SU-DHL-6 (cell line): Measurements from ENCODE around the gene CCL14.

Source experiments
- H2AFZ ChIP-seq: fragments of 200-600 bp; sonication (generic); 2 replicates; pipeline ENCODE4 v1.6.1; 2014; ENCODE audit warnings: low read depth, mild to moderate bottlenecking, moderate library complexity, mixed read lengths, antibody characterized with exemption, low read length; ENCODE audit not compliant: severe bottlenecking
- H3F3A ChIP-seq: fragments of 200-600 bp; shearing (Covaris generic); 2 replicates; pipeline ENCODE4 v1.6.0; 2016; ENCODE audit warnings: antibody characterized with exemption, mild to moderate bottlenecking; ENCODE audit not compliant: insufficient read depth
- H3K27ac ChIP-seq: fragments of 200-600 bp; sonication (generic); 2 replicates; pipeline ENCODE4 v1.5.1; 2016; ENCODE audit warnings: low read depth, mild to moderate bottlenecking, low read length, moderate library complexity, mixed read lengths
- H3K27me3 ChIP-seq: fragments of 200-600 bp; sonication (generic), shearing (Covaris generic); 2 replicates; pipeline ENCODE4 v1.6.0; 2014; ENCODE audit warnings: mild to moderate bottlenecking, low read length
- H3K36me3 ChIP-seq: fragments of 200-600 bp; sonication (generic); 2 replicates; pipeline ENCODE4 v1.6.1; 2014; ENCODE audit warnings: mild to moderate bottlenecking, low read length, mixed read lengths
- H3K4me2 ChIP-seq: fragments of 300-600, 200-600 bp; shearing (Covaris generic), sonication (generic); 2 replicates; pipeline ENCODE4 v1.6.0; 2014; ENCODE audit warnings: low read length, low read depth, mild to moderate bottlenecking; ENCODE audit not compliant: poor library complexity, severe bottlenecking
- H3K4me3 ChIP-seq: fragments of 200-600 bp; sonication (generic); 2 replicates; pipeline ENCODE4 v1.5.1; 2014; ENCODE audit warnings: antibody characterized with exemption, low read length, mild to moderate bottlenecking, mixed read lengths; ENCODE audit not compliant: insufficient read depth, poor library complexity, severe bottlenecking
- H3K79me2 ChIP-seq: fragments of 200-600 bp; sonication (generic); 2 replicates; pipeline ENCODE4 v1.6.1; 2014; ENCODE audit warnings: mild to moderate bottlenecking, low read length, moderate library complexity; ENCODE audit not compliant: insufficient read depth
- H3K9ac ChIP-seq: fragments of 200-600 bp; sonication (generic); 2 replicates; pipeline ENCODE4 v1.7.0; 2014; ENCODE audit warnings: mild to moderate bottlenecking, low read length
- H3K9me2 ChIP-seq: fragments of 200-600 bp; sonication (generic); replicated peaks from 2 replicates; pipeline ENCODE4 v1.6.1; 2014; ENCODE audit warnings: low read length; ENCODE audit not compliant: insufficient read depth
- H3K9me3 ChIP-seq: fragments of 200-600 bp; sonication (generic); 2 replicates; pipeline ENCODE4 v1.6.1; 2014; ENCODE audit warnings: low read length, mixed read lengths; ENCODE audit not compliant: insufficient read depth
- H4K20me1 ChIP-seq: fragments of 200-600 bp; sonication (generic); 2 replicates; pipeline ENCODE4 v1.6.1; 2014; ENCODE audit warnings: low read depth, mild to moderate bottlenecking, antibody characterized with exemption, low read length, moderate library complexity, mixed read lengths
- EZH2phosphoT487 ChIP-seq: fragments of 200-600 bp; sonication (generic), shearing (Covaris generic); conservative IDR thresholded peaks from 2 replicates; pipeline ENCODE4 v1.6.1; 2018; ENCODE audit warnings: mild to moderate bottlenecking, antibody characterized with exemption, low read length, moderate library complexity, mixed read lengths
- TF ChIP-seq, protein P1 (sequence below): fragments of 200-600 bp; sonication (generic); IDR thresholded peaks from one replicate; pipeline ENCODE4 v1.5.1; 2017; ENCODE audit warnings: antibody characterized with exemption, mild to moderate bottlenecking, low read length, moderate library complexity; ENCODE audit not compliant: insufficient read depth, poor library complexity, severe bottlenecking

CCL14 gene

DNA sequence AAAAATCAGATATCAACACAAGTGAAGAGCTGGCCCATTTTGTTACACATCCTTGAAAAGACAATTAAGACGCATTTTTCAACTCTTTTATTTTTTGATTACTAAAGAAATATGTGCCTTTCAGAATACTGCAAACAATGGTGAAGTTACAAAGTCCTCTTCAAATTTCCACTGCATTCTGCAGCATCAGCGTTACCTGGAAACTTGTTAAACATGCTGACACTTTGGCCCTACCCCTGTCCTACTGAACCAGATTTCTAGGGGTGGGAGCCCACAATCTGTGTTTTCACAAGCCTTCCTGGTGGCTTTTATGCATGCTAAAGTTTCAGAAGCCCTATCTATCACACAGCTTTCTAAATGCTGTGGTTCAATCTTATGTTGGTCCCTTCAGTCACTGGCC is 4.5 kb upstream of the CCL14 start:
- no peak overlapping the region for H3K4me3 ChIP-seq
- TF ChIP-seq, protein P1, sequence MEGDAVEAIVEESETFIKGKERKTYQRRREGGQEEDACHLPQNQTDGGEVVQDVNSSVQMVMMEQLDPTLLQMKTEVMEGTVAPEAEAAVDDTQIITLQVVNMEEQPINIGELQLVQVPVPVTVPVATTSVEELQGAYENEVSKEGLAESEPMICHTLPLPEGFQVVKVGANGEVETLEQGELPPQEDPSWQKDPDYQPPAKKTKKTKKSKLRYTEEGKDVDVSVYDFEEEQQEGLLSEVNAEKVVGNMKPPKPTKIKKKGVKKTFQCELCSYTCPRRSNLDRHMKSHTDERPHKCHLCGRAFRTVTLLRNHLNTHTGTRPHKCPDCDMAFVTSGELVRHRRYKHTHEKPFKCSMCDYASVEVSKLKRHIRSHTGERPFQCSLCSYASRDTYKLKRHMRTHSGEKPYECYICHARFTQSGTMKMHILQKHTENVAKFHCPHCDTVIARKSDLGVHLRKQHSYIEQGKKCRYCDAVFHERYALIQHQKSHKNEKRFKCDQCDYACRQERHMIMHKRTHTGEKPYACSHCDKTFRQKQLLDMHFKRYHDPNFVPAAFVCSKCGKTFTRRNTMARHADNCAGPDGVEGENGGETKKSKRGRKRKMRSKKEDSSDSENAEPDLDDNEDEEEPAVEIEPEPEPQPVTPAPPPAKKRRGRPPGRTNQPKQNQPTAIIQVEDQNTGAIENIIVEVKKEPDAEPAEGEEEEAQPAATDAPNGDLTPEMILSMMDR, result no peak
- no peak for TF ChIP-seq EZH2phosphoT487
- no peaks in the 10 kb centered on the region for H3K27me3 ChIP-seq
- H3K9ac ChIP-seq, result no peak overlapping the region
- no peaks in the 10 kb centered on the region for H4K20me1 ChIP-seq
- no peaks in the 10 kb centered on the region for H3K79me2 ChIP-seq
- no peaks in the 10 kb centered on the region for H3F3A ChIP-seq
- no peak overlapping the region for H2AFZ ChIP-seq
- no peak overlapping the region for H3K4me2 ChIP-seq
- no peaks in the 10 kb centered on the region for H3K9me2 ChIP-seq
- peaks cover 10% of the 10 kb centered on the region; the same call in 1 of the 2 replicates for H3K9me3 ChIP-seq
- no peak overlapping the region for H3K27ac ChIP-seq
- no peaks in the 10 kb centered on the region; the same call in 1 of the 2 replicates for H3K36me3 ChIP-seq

DNA sequence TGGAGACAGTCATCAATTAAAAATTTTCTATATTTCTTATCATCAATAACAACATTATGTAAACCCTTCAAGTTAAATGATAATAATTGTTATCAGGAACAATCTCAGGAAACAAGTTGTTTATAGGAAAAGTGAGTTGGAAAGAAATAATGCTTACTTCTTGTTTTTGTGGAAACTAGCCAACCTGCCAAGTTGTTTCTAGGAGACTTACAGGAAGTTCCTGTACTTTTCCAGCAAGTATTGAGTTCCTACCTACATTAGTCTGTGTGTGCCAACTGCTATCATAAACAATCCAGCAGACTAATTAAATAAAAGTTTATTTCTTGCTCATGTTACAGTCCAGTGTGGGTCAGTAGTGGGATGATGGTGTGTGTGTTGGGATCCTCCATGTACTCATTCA is 1.6 kb upstream of the CCL14 start:
- no peaks in the 10 kb centered on the region; the same call in 1 of the 2 replicates for H3K36me3 ChIP-seq
- H3K9me2 ChIP-seq, result no peaks in the 10 kb centered on the region
- no peak overlapping the region for H3K27ac ChIP-seq
- no peaks in the 10 kb centered on the region for H3K79me2 ChIP-seq
- no peaks in the 10 kb centered on the region for H3K27me3 ChIP-seq
- no peaks in the 10 kb centered on the region for H3F3A ChIP-seq
- H3K4me2 ChIP-seq, result no peak overlapping the region
- no peak overlapping the region for H3K9ac ChIP-seq
- H3K4me3 ChIP-seq, result no peak overlapping the region
- H2AFZ ChIP-seq, result no peak overlapping the region
- no peaks in the 10 kb centered on the region for H4K20me1 ChIP-seq
- no peak for TF ChIP-seq EZH2phosphoT487
- TF ChIP-seq, protein P1, result no peak
- peaks cover 10% of the 10 kb centered on the region; the same call in 1 of the 2 replicates for H3K9me3 ChIP-seq

DNA sequence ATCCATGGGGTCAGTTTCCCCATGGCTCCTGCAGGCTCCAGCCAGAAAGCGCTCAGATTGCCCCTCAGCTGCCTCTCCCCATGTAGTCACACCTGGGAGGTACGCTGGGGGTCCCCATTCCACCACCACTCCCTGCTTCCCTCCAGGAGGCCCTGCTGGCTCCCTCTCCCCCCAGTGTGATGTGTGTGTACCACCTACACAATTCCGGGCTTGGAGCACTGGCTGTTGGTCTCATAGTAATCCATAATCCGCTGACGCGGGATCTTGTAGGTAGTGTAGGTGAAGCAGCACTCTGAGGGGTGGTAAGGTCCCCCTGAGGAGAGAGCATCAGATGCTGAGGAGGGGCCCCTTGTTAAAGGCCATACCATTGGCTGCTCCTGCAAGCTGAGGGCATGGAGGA is 2.4 kb downstream of the CCL14 start:
- Histone ChIP-seq H3K27me3 (no peaks in the 10 kb centered on the region), H3K79me2 (no peaks in the 10 kb centered on the region), H3K4me2 (no peak overlapping the region), H3K9ac (no peak overlapping the region), H3K9me2 (no peaks in the 10 kb centered on the region), H2AFZ (no peak overlapping the region), H3K9me3 (peaks cover 8% of the 10 kb centered on the region; the same call in 1 of the 2 replicates), H3K27ac (no peak overlapping the region), H4K20me1 (no peaks in the 10 kb centered on the region), H3K36me3 (no peaks in the 10 kb centered on the region; the same call in 1 of the 2 replicates), H3F3A (no peaks in the 10 kb centered on the region), H3K4me3 (no peak overlapping the region)
- no peak for TF ChIP-seq EZH2phosphoT487
- TF ChIP-seq, protein P1, result no peak
